ENCODE data around the gene FSCN2.
A peak's percentile ranks its signal among the peaks of the same experiment; 100 is the strongest.

FSCN2 gene

GRCh38 chr17:81483085-81483861, 44.9 kb upstream of the FSCN2 start:
- ATAC-seq, result no peak
- TF ChIP-seq ISL1 (CRISPR knock-in tag; IDR thresholded peaks at IDR 0.05), result no peak
- TF ChIP-seq CSRNP3 (CRISPR knock-in tag; IDR thresholded peaks at IDR 0.05), result no peak
- TF ChIP-seq ZNF8 (CRISPR knock-in tag; IDR thresholded peaks at IDR 0.05), result no peak

DNA sequence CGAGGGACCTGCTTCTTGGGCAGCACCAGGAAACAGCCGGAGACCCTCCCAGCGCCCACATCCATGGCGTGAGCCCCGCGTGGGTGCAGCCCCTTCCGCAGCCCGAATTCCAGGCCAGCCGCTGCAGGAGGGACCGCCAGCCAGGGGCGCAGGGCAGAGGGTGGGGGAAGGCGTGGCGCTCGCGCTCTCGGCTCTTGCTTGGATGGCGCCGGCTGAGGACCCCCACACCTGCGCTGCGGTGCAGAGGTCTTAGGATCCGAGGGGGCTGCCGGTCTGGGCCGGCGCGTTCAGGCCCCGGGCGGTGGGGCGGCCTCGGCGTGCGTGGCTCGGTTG, 44.3 kb upstream of the FSCN2 start:
- no peak for ATAC-seq
- TF ChIP-seq OSR1 (CRISPR knock-in tag; IDR thresholded peaks at IDR 0.05), result no peak
- no peak for TF ChIP-seq CSRNP3 (CRISPR knock-in tag; IDR thresholded peaks at IDR 0.05)
- no peak for TF ChIP-seq TOX (CRISPR knock-in tag; IDR thresholded peaks at IDR 0.05; ENCODE audit: borderline replicate concordance)
- no peak for TF ChIP-seq GLIS3 (CRISPR knock-in tag; IDR thresholded peaks at IDR 0.05)
- TF ChIP-seq, protein P1, sequence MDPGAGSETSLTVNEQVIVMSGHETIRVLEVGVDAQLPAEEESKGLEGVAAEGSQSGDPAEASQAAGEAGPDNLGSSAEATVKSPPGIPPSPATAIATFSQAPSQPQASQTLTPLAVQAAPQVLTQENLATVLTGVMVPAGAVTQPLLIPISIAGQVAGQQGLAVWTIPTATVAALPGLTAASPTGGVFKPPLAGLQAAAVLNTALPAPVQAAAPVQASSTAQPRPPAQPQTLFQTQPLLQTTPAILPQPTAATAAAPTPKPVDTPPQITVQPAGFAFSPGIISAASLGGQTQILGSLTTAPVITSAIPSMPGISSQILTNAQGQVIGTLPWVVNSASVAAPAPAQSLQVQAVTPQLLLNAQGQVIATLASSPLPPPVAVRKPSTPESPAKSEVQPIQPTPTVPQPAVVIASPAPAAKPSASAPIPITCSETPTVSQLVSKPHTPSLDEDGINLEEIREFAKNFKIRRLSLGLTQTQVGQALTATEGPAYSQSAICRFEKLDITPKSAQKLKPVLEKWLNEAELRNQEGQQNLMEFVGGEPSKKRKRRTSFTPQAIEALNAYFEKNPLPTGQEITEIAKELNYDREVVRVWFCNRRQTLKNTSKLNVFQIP (CRISPR knock-in tag; IDR thresholded peaks at IDR 0.05; ENCODE audit: borderline replicate concordance, low read depth), result no peak

- ATAC-seq, result peak; percentile 86
- TF ChIP-seq ZNF565 (CRISPR knock-in tag; conservative IDR thresholded peaks at IDR 0.05; ENCODE audit: low read depth) (no peak), ISL1 (CRISPR knock-in tag; IDR thresholded peaks at IDR 0.05) (no peak), TCF4 (CRISPR knock-in tag; IDR thresholded peaks at IDR 0.05; ENCODE audit: borderline replicate concordance) (no peak), OSR1 (CRISPR knock-in tag; IDR thresholded peaks at IDR 0.05) (no peak), RARB (CRISPR knock-in tag; IDR thresholded peaks at IDR 0.05) (no peak), CSRNP3 (CRISPR knock-in tag; IDR thresholded peaks at IDR 0.05) (no peak), ZNF8 (CRISPR knock-in tag; IDR thresholded peaks at IDR 0.05) (no peak), ARNTL (CRISPR knock-in tag; IDR thresholded peaks at IDR 0.05; ENCODE audit: borderline replicate concordance, low read depth) (no peak), TOX (CRISPR knock-in tag; IDR thresholded peaks at IDR 0.05; ENCODE audit: borderline replicate concordance) (no peak), CSDC2 (CRISPR knock-in tag; IDR thresholded peaks at IDR 0.05) (no peak), TSHZ2 (CRISPR knock-in tag; IDR thresholded peaks at IDR 0.05) (no peak), ZFP30 (CRISPR knock-in tag; IDR thresholded peaks at IDR 0.05) (no peak), BACH2 (CRISPR knock-in tag; IDR thresholded peaks at IDR 0.05; ENCODE audit: borderline replicate concordance) (no peak), ZFP3 (CRISPR knock-in tag; IDR thresholded peaks at IDR 0.05) (no peak), ESRRG (CRISPR knock-in tag; IDR thresholded peaks at IDR 0.05) (no peak), GLIS3 (CRISPR knock-in tag; IDR thresholded peaks at IDR 0.05) (no peak), SNAI2 (CRISPR knock-in tag; IDR thresholded peaks at IDR 0.05) (no peak), PATZ1 (CRISPR knock-in tag; IDR thresholded peaks at IDR 0.05; ENCODE audit: borderline replicate concordance) (no peak)
- TF ChIP-seq, protein P1 (CRISPR knock-in tag; IDR thresholded peaks at IDR 0.05; ENCODE audit: borderline replicate concordance, low read depth), result no peak
These were observed 43.8 kb upstream of the FSCN2 start for GRCh38 chr17:81484195-81484979.
